Measurements from ENCODE around the gene TRIM66.

The TRIM66 gene

DNA sequence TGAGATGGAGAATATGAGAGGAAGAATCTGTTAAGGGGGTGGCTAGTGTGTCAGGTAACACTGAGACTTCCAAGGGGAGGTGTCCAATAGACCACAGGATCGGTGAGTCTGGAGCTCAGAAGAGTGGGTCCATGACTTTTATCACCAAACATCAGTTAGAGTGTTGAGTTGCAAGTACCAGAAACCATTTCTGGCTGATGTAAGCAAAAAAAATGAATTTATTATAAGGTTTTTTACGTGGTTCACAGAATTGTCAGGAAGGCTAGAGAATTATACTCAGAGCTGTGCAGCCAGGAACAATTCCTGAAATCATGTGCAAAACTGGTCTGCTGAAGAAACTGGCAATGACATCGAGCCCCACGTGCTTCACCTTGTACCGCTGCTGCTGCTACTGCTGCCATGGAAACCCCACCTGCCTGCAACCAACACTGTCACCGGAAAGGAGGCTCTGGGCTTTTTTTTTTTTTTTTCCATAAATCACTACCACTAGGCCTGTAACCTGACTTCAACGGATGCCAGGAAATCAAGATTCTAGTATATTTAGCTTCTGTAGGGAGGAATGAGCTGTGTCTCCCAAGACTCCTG is 71.8 kb downstream of the TRIM66 start:
- DNase-seq (ENCODE audit: low spot score): no peak
- in situ Hi-C loops (cut with MboI; ENCODE audit: low sequenced_read_pairs, unreplicated experiment): no loop called here
- TF ChIP-seq, protein P1, sequence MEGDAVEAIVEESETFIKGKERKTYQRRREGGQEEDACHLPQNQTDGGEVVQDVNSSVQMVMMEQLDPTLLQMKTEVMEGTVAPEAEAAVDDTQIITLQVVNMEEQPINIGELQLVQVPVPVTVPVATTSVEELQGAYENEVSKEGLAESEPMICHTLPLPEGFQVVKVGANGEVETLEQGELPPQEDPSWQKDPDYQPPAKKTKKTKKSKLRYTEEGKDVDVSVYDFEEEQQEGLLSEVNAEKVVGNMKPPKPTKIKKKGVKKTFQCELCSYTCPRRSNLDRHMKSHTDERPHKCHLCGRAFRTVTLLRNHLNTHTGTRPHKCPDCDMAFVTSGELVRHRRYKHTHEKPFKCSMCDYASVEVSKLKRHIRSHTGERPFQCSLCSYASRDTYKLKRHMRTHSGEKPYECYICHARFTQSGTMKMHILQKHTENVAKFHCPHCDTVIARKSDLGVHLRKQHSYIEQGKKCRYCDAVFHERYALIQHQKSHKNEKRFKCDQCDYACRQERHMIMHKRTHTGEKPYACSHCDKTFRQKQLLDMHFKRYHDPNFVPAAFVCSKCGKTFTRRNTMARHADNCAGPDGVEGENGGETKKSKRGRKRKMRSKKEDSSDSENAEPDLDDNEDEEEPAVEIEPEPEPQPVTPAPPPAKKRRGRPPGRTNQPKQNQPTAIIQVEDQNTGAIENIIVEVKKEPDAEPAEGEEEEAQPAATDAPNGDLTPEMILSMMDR (IDR thresholded peaks at IDR 0.05; ENCODE audit: borderline replicate concordance, control extremely low read depth, extremely low read depth, insufficient read depth, missing control alignments): no peak

DNA sequence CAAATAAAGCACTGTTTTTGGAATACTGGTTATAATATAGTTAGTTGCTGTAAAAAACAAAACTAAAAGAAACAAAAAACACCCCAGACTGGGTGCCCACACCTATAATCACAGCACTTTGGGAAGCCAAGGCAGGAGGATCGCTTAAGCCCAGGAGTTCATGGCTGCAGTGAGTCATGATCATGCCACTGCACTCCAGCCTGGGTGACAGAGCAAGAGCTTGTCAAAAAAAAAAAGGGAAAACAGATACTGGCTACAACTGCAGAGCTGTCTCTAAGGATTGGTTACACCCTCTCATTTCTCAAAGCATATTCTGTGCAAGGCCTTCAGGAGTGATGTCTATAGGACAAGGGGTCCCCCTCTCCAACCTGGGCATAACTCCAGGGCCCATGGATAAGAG is 73.8 kb downstream of the TRIM66 start:
- TF ChIP-seq, protein P1 (IDR thresholded peaks at IDR 0.05; ENCODE audit: borderline replicate concordance, control extremely low read depth, extremely low read depth, insufficient read depth, missing control alignments): no peak
- in situ Hi-C loops (cut with MboI; ENCODE audit: low sequenced_read_pairs, unreplicated experiment): no loop called here
- DNase-seq (ENCODE audit: low spot score): no peak

DNA sequence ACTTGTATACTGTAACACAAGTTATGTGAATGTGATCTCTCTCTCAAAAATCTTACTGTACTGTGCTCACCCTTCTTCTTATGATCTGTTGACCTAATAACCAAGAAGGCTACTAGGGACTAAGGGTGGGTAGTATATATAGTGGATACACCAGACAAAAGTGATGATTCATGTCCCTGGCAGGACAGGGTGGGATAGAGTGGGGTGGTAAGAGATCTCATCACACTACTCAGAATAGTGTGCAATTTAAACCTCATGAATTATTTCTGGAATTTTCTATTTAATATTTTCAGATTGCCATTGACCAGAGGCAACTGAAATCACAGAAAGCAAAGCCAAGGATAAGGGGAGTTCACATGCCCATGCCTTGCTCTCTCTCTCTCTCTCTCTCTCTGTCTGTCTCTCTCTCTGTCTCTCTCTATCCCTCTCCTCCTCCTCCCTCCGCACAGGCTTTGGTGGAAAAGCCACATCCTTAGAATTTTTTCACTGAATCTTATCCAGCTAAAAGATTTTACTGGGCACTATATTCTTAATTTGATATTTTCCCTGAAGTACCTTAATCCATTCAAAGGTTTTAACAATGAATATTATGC is 76.4 kb downstream of the TRIM66 start:
- TF ChIP-seq, protein P1 (IDR thresholded peaks at IDR 0.05; ENCODE audit: borderline replicate concordance, control extremely low read depth, extremely low read depth, insufficient read depth, missing control alignments): no peak
- no peak for DNase-seq (ENCODE audit: low spot score)
- in situ Hi-C loops (cut with MboI; ENCODE audit: low sequenced_read_pairs, unreplicated experiment): no loop called here

DNA sequence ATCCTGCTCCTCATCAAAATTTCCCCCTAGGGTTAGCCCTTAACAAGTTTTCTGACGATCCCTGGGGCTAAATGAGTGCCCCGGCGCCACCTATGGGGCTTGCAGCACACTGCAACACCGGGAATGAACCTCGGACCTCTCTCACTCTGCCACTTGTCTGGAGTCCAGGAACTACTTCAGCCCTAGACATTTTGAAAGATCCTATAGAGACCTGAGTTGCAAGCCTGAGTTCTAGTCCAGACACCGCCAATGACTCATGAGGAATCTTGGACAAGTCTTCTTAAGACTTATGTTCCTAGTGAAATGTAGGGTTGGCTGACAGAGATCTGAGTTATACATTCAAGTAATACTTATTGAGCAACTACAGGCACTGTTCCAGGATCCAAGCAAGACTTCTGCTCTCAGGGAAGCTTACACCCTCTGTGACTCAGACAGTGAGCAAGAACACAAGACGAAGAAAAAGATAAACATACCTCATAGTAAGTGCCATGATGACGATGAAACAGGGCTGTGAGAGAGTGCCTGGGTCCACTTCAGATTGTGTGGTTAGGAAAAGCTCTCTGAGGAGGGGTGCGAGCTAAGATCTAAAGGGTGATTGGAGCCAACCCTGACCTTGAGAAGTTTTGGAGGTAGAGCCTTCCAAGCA is 78.3 kb downstream of the TRIM66 start:
- in situ Hi-C loops (cut with MboI; ENCODE audit: low sequenced_read_pairs, unreplicated experiment): no loop called here
- TF ChIP-seq, protein P1 (IDR thresholded peaks at IDR 0.05; ENCODE audit: borderline replicate concordance, control extremely low read depth, extremely low read depth, insufficient read depth, missing control alignments): peak; percentile 85

DNA sequence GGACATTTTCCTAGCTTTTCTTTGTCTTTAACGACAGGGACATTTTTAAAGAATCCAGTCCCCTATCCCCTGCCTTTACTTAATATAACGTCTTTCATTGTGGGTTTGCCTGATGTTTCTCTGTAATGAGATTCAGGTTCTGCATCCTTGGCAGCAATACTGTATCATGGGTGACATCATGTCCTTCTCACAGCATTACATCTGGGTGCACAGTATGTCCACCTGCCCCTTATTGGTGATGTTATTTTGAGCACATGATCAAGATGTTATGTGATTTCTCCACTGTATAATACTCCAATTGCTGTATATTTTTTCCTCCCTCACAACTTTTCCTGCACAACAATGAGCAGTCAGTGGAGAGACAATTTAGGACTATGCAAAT is 78.8 kb downstream of the TRIM66 start:
- TF ChIP-seq, protein P1 (IDR thresholded peaks at IDR 0.05; ENCODE audit: borderline replicate concordance, control extremely low read depth, extremely low read depth, insufficient read depth, missing control alignments): no peak
- no peak for DNase-seq (ENCODE audit: low spot score)
- in situ Hi-C loops (cut with MboI; ENCODE audit: low sequenced_read_pairs, unreplicated experiment): no loop called here

More for the DNA sequence above, 78.3 kb downstream of the TRIM66 start:
- DNase-seq (ENCODE audit: low spot score): peak; percentile 67

DNA sequence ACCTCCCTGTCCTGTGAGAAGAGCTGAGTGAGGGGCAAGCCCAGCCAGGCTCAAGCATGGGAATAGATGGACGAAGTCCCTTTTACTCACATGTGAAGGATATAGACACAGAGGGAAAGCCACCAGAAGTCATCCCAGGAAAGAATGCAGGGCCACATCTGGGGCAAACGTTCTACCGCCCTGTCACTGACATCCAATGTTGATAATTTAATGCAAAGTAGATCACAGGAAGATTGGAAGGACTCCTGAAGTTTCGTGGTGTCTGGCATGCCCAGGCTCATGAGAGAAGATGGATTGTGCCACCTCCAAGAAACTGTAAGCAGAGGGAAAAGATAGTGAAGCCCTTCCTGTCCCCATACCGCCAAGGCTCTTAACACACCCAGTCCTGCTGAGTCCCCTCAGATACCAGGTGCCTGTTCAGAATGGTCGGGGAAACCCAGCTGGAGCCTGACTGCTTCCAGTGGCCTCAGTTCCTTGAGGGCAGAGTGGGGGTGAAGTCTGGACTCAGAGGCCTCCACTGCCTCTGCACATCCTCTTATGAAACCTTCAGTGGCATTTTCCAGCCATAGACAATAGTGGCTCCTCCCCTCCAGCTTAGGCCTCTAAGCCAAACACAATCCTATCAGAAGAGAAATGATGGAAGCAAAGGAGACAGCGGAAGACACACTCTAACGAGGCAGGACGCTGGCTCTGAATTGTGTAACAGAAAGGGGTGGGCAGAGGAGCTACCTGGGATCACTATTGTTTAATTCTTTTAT is 80.9 kb downstream of the TRIM66 start:
- TF ChIP-seq, protein P1 (IDR thresholded peaks at IDR 0.05; ENCODE audit: borderline replicate concordance, control extremely low read depth, extremely low read depth, insufficient read depth, missing control alignments): no peak
- no peak for DNase-seq (ENCODE audit: low spot score)
- in situ Hi-C loops (cut with MboI; ENCODE audit: low sequenced_read_pairs, unreplicated experiment): no loop called here
